Tibial artery (tissue), 4 donors: ENCODE results near the gene CDCP2.
"Not testable (repeated sequence)": the region's sequence is repeated elsewhere in the genome, so short reads cannot be mapped to it uniquely, and the experiment has no call there.

Experiments used
- DNase-seq, 2 donors: peaks; one replicate each; pipeline ENCODE4 v3.0.0-alpha.2; 2019
- H3K27ac ChIP-seq, 2 donors: fragments of 200-600 bp; sonication (generic) in 1 of 2; 1 replicate in 1 of 2; 2 replicates in 1 of 2; pipeline ENCODE4 v1.5.1; 2018 to 2019; ENCODE audit warnings: mild to moderate bottlenecking in 1 of 2
- H3K27me3 ChIP-seq, 2 donors: fragments of 200-600 bp; sonication (generic) in 1 of 2; one replicate each; pipeline versions ENCODE4 v1.5.1 to v1.6.0; 2016 to 2019
- H3K36me3 ChIP-seq, 3 donors: fragments of 200-600 bp; sonication (generic) in 2 of 3; one replicate each; pipeline ENCODE4 v1.5.1; 2016 to 2019; ENCODE audit warnings: mild to moderate bottlenecking in 2 of 3
- H3K4me1 ChIP-seq, 4 donors: fragments of 200-600 bp; sonication (generic) in 2 of 4; 1 replicate in 3 of 4; 2 replicates in 1 of 4; pipeline ENCODE4 v1.5.1; 2016 to 2019
- H3K4me3 ChIP-seq, 2 donors: fragments of 200-600 bp; sonication (generic) in 1 of 2; 1 replicate in 1 of 2; 2 replicates in 1 of 2; pipeline ENCODE4 v1.5.1; 2018 to 2019; ENCODE audit warnings: mild to moderate bottlenecking in 2 of 2
- H3K9me3 ChIP-seq, 3 donors: fragments of 200-600 bp; sonication (generic) in 1 of 3; one replicate each; pipeline ENCODE4 v1.5.1; 2016 to 2019
- intact Hi-C: fragments of 100-400 bp; cut with DNase I; formaldehyde crosslinking; loops from one replicate; pipeline ENCODE4 v1.15.0; 2023; ENCODE audit warnings: low total_unique reads
- TF ChIP-seq, protein P1 (sequence below), 2 experiments: fragments of 200-600 bp in 1 of 2; fragments of 450-650 bp in 1 of 2; IDR thresholded peaks; one replicate each; pipeline ENCODE4 v1.5.1; 2017 to 2019; ENCODE audit warnings: antibody characterized with exemption in 2 of 2, mild to moderate bottlenecking in 1 of 2, moderate library complexity in 1 of 2

CDCP2 gene

DNA sequence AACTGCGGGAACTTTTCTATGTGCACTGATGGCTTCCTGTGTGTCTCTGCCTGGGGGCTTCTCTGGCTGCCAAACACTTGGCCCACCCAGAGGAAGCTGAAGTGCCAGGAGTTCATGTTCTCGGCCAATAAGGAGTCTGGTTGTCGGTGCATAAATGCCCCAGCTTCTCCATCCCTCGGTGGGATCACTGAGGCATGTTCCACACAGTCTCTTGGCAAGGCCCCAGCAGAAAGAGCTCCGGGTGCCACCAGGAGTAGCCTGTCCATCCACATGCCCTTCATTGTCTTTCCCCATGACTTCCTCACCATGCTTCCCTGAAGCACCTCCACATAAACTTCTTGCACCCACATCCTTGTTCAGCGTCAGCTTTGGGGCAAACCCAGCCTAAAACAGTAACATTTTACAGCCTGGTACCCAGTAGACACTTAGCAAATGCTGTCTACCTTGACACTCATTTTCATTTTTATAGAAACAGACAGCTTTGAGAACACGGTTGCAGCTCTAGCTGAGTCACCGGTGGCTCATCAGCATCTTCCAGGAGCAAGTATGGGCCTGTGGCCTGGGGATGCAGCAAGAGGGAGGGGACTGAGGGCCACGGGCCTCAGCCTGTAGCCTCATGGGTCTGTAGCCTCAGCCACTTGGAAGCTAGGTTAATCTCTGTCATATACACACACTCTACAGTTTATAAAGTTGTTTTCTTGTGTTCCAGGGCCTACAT lies 14.8 kb upstream of the CDCP2 start:
- H3K9me3 ChIP-seq = no peaks in the 10 kb centered on the region
- H3K4me3 ChIP-seq = no peak overlapping the region
- TF ChIP-seq, protein P1, sequence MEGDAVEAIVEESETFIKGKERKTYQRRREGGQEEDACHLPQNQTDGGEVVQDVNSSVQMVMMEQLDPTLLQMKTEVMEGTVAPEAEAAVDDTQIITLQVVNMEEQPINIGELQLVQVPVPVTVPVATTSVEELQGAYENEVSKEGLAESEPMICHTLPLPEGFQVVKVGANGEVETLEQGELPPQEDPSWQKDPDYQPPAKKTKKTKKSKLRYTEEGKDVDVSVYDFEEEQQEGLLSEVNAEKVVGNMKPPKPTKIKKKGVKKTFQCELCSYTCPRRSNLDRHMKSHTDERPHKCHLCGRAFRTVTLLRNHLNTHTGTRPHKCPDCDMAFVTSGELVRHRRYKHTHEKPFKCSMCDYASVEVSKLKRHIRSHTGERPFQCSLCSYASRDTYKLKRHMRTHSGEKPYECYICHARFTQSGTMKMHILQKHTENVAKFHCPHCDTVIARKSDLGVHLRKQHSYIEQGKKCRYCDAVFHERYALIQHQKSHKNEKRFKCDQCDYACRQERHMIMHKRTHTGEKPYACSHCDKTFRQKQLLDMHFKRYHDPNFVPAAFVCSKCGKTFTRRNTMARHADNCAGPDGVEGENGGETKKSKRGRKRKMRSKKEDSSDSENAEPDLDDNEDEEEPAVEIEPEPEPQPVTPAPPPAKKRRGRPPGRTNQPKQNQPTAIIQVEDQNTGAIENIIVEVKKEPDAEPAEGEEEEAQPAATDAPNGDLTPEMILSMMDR (IDR thresholded peaks at IDR 0.05) = no peak
- no peaks in the 10 kb centered on the region for H3K4me1 ChIP-seq
- H3K27ac ChIP-seq = no peak overlapping the region
- no peaks in the 10 kb centered on the region for H3K36me3 ChIP-seq
- intact Hi-C loops = no loop called here
- no peak for DNase-seq
- H3K27me3 ChIP-seq = no peaks in the 10 kb centered on the region

DNA sequence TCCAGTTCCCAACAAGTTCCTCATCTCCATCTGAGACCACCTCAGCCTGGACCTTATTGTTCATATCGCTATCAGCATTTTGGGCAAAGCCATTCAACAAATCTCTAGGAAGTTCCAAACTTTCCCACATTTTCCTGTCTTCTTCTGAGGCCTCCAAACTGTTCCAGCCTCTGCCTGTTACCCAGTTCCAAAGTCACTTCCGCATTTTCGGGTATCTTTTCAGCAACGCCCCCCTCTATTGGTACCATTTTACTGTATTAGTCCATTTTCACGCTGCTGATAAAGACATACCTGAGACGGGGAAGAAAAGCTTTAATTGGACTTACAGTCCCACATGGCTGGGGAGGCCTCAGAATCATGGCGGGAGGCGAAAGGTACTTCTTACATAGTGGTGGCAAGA lies 13.6 kb upstream of the CDCP2 start:
- H3K4me1 ChIP-seq, H3K36me3 ChIP-seq, H3K27ac ChIP-seq, H3K4me3 ChIP-seq, H3K27me3 ChIP-seq, H3K9me3 ChIP-seq, intact Hi-C loops, DNase-seq: not testable (repeated sequence)

DNA sequence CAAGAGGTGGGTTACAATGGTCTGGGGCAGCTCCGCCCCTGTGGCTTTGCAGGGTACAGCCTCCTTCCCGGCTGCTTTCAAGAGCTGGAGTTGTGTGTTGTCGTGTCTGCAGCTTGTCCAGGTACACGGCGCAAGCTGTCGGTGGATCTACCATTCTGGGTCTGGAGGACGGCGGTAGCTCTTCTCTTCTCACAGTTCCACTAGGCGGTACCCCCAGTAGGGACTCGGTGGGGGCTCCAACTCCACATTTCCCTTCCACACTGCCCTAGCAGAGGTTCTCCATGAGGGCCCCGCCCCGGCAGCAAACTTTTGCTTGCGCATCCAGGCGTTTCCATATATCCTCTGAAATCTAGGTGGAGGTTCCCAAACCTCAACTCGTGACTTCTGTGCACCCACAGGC lies 12.3 kb upstream of the CDCP2 start:
- DNase-seq = no peak
- no peaks in the 10 kb centered on the region for H3K27me3 ChIP-seq
- H3K4me3 ChIP-seq = no peak overlapping the region
- intact Hi-C loops = no loop called here
- no peaks in the 10 kb centered on the region for H3K36me3 ChIP-seq
- TF ChIP-seq, protein P1 (IDR thresholded peaks at IDR 0.05) = no peak
- H3K4me1 ChIP-seq = no peaks in the 10 kb centered on the region
- no peaks in the 10 kb centered on the region for H3K9me3 ChIP-seq
- H3K27ac ChIP-seq = no peak overlapping the region

DNA sequence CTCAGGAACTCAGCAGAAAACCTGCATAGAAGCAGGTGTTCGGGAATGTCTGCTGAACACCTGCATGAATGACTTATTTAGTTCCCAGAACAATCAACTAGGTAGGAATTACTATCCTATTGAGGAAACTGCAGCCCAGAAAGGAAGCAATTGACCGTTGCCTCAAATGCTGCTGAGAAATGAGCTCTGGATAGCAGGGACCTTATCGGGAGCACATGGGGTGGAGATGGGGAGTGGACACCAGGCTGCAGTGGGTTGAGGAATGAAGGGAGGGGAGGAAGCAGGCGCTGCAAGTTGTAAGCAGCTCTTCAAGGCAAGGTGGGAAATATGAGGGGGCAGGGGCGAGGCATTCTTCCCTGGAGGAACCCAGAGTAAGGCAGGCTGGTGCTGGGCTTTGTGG lies 10.8 kb upstream of the CDCP2 start:
- TF ChIP-seq, protein P1 (IDR thresholded peaks at IDR 0.05) = no peak
- no peak for DNase-seq
- Histone ChIP-seq H3K4me1 (no peaks in the 10 kb centered on the region), H3K27ac (no peak overlapping the region), H3K27me3 (no peaks in the 10 kb centered on the region), H3K9me3 (no peaks in the 10 kb centered on the region), H3K4me3 (no peak overlapping the region), H3K36me3 (no peaks in the 10 kb centered on the region)
- intact Hi-C loops = no loop called here

DNA sequence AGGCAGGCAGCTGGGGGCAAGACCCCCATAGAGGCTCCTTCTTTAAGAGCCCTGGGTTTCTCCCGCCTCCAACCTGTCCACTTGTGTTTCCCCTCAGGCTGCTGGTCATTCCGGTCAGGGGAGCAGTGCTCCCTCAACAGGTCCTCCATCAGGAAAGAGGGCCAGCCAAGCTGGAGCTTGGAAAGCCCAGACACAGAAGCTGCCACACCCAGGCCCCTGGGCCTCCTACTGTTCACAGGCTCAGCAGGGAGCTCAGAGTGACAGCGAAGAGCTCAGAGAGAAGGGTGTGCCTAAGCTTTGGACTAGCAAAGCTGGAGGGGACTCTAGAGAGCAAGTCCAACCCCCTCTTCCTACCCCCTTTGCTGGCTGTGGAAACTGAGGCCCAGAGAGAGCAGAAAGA lies 10.3 kb upstream of the CDCP2 start:
- TF ChIP-seq, protein P1 (IDR thresholded peaks at IDR 0.05) = no peak
- no peak overlapping the region for H3K27ac ChIP-seq
- no peak for DNase-seq
- H3K4me3 ChIP-seq = no peak overlapping the region
- no peaks in the 10 kb centered on the region for H3K27me3 ChIP-seq
- no peaks in the 10 kb centered on the region for H3K4me1 ChIP-seq
- H3K9me3 ChIP-seq = no peaks in the 10 kb centered on the region
- H3K36me3 ChIP-seq = no peaks in the 10 kb centered on the region
- intact Hi-C loops = no loop called here

DNA sequence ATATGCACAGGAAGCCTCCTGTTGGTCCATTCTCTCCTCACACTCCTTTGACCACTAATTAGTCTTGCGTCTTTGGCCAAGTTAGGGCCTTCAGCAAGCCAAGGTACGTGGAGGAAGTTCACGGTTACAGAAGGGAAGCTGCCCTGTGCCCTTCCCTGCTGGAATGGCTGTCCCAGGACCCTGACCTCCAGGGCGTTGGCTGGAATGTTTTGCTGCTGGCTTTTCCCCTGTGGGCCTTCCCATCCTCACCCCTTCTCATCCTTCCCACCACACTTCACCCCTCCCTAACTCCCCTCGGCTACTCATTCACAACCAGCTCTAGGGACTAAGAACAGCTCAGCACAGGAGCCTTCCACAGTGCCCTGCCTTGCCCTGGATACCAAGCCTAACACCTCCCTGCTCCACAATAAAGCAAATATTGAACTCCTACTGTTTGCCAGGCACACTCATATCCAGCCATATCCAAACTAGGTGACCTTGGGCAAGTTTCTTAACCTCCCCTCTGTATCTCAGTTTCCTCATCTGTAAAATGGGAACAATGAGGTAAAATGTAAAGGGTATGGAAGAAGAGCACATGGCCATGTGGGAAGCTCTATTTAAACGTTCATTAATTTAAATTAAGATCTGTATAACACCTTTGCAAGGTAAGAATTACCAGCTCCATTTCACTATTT lies 8.8 kb upstream of the CDCP2 start:
- Histone ChIP-seq H3K4me3 (no peak overlapping the region), H3K27ac (no peak overlapping the region), H3K27me3 (no peaks in the 10 kb centered on the region), H3K4me1 (no peaks in the 10 kb centered on the region), H3K36me3 (no peaks in the 10 kb centered on the region), H3K9me3 (no peaks in the 10 kb centered on the region)
- intact Hi-C loops = no loop called here
- TF ChIP-seq, protein P1 (IDR thresholded peaks at IDR 0.05) = no peak
- DNase-seq = no peak
